Posterior vena cava (tissue), 2 donors: ENCODE measurements around the gene ICAM4. TPM values are rescaled to one million over a fixed set of nuclear protein-coding genes. Genes with fewer than 3 reads are reported as not detected.
"Not testable (repeated sequence)": the region's sequence is repeated elsewhere in the genome, so short reads cannot be mapped to it uniquely, and the experiment has no call there.

ENCODE experiments used
- DNase-seq: peaks from one replicate; pipeline ENCODE4 v3.0.0-alpha.2; 2020; ENCODE audit warnings: low spot score
- intact Hi-C, 2 donors: fragments of 100-400 bp; cut with DNase I; formaldehyde crosslinking; loops; one replicate each; pipeline versions ENCODE4 v1.14.1 to v1.14.2; 2022 to 2023
- total RNA-seq, 2 donors: library from RNA; stranded (reverse); fragmentation: NEBNext Ultra II Directional; extraction: Animal tissue kit (Norgen Biotek cat#: 25700); gene quantifications; one replicate each; pipeline ENCODE4 v1.2.1, GENCODE V29; 2021
- donor health status: DM: yes; HTN: yes; CAD: no.
- donor health status: DM: yes; HTN: yes; CAD: no.

ICAM4 gene
- total RNA-seq, 2 donors from 2014 or later: 0.57 TPM; not detected in 1

DNA sequence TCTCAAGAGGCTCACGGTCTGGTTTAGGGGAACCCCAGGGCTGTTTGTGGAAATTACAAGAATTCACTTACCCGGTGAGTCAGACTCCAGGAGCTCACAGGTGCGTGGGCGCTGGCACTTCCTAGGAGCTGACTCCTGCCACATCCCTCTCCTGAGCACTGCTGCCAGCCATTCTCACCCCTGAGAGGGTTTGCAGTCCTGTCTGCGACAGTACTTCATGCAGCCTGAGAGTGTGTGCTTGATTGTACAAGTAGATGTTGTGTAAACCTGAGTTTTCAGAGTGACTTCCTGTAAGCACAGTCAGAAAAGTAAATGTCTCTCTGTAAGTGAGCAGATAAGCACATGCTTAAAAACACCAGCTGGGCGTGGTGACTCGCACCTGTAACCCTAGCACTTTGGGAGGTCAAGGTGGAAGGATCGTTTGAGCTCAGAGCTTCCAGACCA is 26.6 kb upstream of the ICAM4 start:
- DNase-seq: no peak
- intact Hi-C loops: no loop called here

DNA sequence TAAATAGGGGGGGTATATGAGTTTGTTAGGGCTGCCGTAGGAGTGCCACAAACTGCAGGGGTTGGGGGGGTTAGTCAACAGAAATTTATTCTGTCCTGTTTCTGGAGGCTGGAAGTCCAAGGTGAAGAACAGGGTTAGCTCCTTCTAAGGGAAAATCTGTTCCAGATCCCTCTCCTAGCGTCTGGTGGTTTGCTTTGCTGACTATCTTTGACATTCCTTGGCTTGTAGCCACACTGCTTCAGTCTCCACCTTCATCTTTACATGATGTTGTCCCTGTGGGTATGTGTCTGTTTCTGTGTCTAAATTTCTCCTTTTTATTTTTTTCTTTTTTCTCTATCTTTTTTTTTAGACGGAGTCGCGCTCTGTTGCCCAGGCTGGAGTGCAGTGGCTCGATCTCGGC is 24.0 kb upstream of the ICAM4 start:
- intact Hi-C loops: no loop called here
- DNase-seq: no peak

DNA sequence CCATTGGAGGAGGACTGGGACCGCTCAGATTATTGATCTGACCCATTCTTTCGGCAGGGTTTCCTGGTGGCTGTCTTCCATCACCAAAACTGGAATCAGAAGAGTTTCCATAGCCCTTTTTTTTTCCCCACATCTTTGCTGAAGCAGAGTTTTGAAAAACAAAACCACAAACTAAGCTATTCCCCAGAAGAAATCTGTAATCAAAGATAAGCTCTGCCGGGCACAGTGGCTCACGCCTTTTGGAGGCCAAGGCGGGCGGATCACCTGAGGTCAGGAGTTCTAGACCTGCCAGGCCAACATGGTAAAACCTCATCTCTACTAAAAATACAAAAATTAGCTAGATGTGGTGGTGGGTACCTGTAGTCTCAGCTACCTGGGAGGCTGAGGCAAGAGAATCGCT is 20.0 kb upstream of the ICAM4 start:
- no peak for DNase-seq
- intact Hi-C loops: no loop called here

DNA sequence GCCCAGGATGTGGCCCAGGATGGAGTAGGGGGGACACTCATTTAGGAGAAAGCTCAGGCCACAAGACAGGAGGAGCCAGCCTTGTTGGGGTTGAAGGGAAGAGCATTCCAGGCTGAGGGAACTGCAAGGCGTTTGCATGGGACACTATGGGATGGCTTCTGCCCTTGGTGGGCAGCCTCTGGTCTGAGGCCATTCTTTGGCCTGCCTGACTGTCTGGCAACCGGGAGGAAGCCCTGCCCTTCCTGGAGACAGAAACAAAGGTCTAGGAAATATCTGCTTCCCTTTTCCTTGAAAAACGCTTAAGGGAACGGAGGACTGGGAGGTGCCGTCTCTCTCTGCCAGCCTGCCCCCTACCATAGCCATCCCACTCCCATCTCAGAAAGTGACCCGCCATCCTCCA is 18.7 kb upstream of the ICAM4 start:
- intact Hi-C loops: loop anchor here (2.0 kb wide), 2 partner anchors 121 to 123 kb away; no protein-coding TSS in a partner anchor

DNA sequence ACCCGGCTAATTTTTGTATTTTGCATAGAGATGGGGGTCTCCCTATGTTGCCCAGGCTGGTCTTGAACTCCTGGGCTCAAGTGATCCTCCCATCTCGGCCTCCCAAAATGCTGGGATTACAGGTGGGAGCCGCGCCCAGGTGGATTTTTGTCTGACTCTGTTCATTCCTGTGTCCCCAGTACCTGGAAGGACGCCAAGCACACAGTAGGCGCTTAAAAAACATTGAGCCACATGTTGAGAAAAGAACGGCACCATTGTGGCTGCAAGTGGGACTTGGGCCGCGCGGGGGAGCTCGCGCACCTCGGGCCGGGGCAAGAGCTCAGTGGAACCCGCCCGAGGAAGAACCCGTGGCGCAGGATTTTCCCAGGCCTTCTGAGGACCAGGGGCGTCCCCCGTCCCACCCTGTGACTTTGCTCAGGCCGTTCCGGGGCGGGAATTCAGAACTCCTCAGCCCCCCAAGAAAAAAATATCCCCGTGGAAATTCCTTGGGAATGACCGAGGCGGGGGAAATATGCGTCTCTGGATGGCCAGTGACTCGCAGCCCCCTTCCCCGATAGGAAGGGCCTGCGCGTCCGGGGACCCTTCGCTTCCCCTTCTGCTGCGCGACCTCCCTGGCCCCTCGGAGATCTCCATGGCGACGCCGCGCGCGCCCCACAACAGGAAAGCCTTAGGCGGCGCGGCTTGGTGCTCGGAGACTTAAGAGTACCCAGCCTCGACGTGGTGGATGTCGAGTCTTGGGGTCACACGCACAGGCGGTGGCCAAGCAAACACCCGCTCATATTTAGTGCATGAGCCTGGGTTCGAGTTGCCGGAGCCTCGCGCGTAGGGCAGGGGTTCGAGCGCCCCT is 17.2 kb upstream of the ICAM4 start:
- peak; percentile 97 for DNase-seq
- intact Hi-C loops: loop anchor here (2.0 kb wide), 2 partner anchors 119 to 121 kb away; no protein-coding TSS in a partner anchor

More for the DNA sequence above, 18.7 kb upstream of the ICAM4 start:
- DNase-seq: no peak

DNA sequence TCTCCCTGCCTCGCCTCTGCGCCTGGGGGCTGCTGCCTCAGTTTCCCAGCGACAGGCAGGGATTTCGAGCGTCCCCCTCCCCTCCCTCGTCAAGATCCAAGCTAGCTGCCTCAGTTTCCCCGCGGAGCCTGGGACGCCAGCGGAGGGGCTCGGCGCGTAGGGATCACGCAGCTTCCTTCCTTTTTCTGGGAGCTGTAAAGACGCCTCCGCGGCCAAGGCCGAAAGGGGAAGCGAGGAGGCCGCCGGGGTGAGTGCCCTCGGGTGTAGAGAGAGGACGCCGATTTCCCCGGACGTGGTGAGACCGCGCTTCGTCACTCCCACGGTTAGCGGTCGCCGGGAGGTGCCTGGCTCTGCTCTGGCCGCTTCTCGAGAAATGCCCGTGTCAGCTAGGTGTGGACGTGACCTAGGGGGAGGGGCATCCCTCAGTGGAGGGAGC is 16.6 kb upstream of the ICAM4 start:
- peak; percentile 96 for DNase-seq
- intact Hi-C loops: no loop called here

DNA sequence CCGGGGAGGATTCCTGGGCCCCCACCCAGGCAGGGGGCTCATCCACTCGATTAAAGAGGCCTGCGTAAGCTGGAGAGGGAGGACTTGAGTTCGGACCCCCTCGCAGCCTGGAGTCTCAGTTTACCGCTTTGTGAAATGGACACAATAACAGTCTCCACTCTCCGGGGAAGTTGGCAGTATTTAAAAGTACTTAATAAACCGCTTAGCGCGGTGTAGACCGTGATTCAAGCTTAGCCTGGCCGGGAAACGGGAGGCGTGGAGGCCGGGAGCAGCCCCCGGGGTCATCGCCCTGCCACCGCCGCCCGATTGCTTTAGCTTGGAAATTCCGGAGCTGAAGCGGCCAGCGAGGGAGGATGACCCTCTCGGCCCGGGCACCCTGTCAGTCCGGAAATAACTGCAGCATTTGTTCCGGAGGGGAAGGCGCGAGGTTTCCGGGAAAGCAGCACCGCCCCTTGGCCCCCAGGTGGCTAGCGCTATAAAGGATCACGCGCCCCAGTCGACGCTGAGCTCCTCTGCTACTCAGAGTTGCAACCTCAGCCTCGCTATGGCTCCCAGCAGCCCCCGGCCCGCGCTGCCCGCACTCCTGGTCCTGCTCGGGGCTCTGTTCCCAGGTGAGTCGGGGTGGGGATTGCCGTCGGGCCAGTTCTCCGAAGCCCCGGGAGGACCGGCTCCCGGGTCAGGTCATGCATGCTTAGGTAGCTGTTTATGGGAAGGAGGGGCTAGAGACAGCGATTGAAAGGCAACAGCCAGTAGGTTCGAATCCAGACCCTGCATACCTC is 15.9 kb upstream of the ICAM4 start, which contains the start of gene ICAM1:
TSS of gene ICAM1 (plus strand) at position 505 of the 779 bp plus-strand sequence. CDS start at position 545, 40 bp downstream.
- intact Hi-C loops: no loop called here
- peak; percentile 98 for DNase-seq

DNA sequence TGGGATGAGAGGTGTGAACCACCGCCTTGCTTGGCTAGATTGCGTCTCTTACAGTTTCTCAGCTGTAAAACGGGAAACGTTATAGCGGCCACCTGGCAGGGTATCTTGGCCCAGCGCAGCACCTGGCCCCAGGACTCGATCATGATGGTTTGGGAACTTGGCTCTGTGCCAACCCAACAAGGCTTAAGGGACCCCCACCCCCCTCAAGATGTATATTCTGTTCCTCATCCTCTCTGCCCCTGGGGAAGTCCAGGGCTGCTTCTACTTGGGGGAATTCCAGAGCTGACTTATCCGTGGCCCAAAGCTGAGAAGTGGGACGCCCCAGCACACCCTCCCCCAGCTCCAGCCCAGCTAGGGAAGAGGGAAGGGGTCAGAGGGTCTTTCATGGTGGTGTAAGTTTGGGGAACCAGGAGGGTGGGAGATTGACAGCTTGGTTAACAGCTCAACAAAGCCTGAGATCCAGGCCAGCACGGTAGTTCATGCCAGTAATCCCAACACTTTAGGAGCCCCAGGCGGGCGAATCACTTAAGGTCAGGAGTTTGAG is 15.1 kb upstream of the ICAM4 start:
- DNase-seq: no peak
- intact Hi-C loops: no loop called here

DNA sequence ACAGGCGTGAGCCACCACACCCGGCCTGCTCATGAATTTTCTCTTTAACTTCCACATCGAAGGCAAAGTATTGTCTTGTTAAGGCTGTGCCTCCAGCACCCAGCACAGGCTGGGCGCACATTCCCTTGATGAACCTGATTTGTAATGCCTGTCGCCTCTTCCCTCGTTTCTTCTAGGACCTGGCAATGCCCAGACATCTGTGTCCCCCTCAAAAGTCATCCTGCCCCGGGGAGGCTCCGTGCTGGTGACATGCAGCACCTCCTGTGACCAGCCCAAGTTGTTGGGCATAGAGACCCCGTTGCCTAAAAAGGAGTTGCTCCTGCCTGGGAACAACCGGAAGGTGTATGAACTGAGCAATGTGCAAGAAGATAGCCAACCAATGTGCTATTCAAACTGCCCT is 12.2 kb upstream of the ICAM4 start:
- intact Hi-C loops: no loop called here
- no peak for DNase-seq

DNA sequence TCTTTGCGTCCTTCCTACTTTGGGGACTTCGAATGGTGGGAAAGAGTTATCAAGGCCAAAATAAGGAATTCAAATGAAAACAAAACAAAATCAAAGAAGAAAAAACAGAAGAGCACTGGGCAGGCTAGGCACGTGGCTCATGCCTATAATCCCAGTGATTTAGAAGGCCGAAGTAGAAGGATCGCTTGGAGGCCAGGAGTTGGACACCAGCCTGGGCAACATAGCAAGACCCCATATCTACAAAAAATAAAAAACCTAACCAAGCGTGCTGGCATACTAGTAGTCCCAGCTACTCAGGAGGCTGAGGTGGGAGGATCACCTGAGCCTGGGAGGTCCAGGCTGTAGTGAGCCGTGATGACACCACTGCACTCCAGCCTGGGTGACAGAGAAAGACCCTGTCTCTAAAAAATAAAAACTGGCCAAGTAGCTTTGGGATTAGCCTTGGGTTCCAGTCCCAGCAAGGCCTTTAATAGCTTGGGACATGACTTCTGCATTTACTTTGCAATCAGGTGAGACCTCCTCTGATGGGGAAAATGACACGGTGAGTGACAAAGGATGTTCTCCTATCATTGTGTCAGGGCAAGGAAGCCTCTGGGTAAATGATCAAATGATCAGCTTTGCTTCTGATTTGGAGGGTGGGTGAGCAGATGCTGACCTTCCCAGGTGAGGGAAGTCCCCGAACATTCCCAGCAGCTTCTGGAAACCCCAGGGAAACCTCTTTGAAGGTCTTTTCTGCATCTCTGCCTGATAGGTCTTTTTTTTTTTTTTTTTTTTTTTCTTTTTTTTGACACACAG is 8.8 kb upstream of the ICAM4 start:
- intact Hi-C loops: loop anchor here in 1 of 2 donors (2.0 kb wide), 1 partner anchor 107 kb away; no protein-coding TSS in a partner anchor
- no peak for DNase-seq

DNA sequence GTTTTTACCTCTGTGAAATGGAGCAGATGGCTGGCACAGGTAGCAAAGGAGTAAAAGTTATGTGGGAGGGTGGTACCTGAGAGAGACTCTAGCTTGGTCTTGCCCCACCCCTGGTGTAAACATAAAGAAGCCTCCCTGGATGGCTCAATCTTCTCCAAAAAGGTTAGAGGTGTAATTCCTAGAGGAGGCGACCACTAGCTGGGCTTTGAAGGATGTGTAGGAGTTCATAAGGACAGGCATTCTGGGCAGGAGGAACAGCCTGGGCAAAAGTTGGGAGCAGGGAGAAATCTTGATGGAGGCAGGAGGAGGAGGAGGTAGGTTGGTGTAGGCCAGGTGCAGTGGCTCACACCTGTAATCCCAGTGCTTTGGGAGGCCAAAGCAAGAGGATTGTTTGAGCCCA is 7.8 kb upstream of the ICAM4 start:
- intact Hi-C loops: no loop called here
- DNase-seq: no peak

DNA sequence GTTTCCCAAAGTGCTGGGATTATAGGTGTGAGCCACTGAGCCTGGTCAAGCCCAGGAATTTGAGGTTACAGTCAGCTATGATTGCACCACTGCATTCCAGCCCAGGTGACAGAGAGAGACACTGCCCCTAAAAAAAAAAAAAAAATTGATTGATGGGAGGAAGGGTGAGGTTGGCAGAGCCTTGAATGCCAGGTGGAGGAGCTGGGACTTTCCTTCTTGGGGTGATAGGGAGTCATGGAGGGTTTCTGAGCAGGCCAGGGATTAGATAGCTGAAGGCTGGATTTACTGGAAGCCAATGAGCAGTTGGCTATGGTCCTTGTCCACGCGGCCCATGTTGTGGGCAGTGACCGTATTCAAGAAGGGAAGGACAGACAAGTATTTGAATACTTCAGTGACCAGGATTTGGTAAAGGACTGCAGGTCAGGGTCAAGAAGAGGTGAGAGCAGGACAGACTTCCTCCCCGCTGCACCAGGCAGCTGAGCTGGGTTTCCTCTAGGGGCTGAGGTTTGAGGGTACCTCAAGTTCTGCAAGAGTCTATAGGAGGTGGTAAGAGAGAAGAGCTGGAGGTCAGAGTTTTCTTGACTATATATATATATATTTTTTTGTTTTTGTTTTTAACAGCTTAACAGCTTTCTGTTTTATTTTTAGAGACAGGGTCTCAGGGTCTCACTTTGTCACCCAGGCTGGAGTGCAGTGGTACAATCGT is 6.9 kb upstream of the ICAM4 start:
- intact Hi-C loops: no loop called here
- DNase-seq: no peak

DNA sequence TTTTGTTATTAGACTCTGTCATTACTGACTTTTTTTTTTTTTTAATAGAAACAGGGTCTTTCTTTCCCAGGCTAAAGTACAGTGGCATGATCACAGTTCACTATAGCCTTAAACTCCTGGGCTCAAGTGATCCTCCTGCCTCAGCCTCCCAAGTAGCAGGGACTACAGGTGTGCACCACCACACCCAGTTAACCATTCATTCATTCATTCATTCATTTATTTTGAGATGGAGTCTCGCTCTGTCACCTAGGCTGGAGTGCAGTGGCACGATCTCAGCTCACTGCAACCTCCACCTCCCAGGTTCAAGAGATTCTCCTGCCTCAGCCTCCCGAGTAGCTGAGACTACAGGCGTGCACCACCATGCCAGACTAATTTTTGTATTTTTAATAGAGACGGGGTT is 4.7 kb upstream of the ICAM4 start:
- DNase-seq, intact Hi-C loops: not testable (repeated sequence)

DNA sequence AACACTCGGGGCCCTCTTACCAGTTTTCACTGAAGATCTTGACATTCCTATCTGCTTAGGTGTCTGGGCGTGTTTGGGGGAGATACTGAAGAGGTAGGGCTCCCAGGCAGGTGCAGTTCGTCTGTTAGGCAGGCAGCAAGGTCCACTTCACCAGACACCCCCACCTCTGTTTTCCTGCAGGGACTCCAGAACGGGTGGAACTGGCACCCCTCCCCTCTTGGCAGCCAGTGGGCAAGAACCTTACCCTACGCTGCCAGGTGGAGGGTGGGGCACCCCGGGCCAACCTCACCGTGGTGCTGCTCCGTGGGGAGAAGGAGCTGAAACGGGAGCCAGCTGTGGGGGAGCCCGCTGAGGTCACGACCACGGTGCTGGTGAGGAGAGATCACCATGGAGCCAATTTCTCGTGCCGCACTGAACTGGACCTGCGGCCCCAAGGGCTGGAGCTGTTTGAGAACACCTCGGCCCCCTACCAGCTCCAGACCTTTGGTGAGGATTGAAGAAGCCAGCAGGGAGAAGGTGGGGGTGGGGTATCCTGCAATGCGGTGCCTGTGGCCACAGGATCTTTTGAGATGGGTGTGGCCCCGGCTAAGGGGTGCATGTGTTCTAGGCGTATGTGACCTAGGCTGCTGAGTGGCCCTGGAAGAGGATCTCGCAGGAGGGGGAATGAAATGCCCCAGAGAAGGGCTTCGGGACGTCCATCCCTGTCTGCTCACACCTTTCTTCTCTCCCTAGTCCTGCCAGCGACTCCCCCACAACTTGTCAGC is 3.3 kb upstream of the ICAM4 start:
- no peak for DNase-seq
- intact Hi-C loops: no loop called here

DNA sequence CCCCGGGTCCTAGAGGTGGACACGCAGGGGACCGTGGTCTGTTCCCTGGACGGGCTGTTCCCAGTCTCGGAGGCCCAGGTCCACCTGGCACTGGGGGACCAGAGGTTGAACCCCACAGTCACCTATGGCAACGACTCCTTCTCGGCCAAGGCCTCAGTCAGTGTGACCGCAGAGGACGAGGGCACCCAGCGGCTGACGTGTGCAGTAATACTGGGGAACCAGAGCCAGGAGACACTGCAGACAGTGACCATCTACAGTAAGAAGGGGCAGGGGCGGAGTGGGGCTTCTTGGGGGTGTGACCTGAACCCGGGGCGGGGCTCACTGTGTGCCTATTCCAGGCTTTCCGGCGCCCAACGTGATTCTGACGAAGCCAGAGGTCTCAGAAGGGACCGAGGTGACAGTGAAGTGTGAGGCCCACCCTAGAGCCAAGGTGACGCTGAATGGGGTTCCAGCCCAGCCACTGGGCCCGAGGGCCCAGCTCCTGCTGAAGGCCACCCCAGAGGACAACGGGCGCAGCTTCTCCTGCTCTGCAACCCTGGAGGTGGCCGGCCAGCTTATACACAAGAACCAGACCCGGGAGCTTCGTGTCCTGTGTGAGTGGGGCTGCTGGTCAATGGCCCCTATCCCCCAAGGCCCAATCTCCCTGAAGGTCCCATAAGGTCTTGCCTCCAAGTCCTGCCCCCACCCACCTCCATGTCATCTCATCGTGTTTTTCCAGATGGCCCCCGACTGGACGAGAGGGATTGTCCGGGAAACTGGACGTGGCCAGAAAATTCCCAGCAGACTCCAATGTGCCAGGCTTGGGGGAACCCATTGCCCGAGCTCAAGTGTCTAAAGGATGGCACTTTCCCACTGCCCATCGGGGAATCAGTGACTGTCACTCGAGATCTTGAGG is 2.4 kb upstream of the ICAM4 start:
- intact Hi-C loops: no loop called here
- DNase-seq: no peak

DNA sequence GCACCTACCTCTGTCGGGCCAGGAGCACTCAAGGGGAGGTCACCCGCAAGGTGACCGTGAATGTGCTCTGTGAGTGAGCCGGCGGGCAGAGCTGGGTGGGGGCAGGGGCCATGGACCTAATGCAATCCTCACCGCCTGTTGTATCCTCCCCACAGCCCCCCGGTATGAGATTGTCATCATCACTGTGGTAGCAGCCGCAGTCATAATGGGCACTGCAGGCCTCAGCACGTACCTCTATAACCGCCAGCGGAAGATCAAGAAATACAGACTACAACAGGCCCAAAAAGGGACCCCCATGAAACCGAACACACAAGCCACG is 1.8 kb upstream of the ICAM4 start:
- no peak for DNase-seq
- intact Hi-C loops: no loop called here

DNA sequence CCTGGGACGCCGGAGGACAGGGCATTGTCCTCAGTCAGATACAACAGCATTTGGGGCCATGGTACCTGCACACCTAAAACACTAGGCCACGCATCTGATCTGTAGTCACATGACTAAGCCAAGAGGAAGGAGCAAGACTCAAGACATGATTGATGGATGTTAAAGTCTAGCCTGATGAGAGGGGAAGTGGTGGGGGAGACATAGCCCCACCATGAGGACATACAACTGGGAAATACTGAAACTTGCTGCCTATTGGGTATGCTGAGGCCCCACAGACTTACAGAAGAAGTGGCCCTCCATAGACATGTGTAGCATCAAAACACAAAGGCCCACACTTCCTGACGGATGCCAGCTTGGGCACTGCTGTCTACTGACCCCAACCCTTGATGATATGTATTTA is 1.4 kb upstream of the ICAM4 start:
- DNase-seq: no peak
- intact Hi-C loops: no loop called here
